ENCODE data around the gene ISG15. TPM values are rescaled to one million over a fixed set of nuclear protein-coding genes. Genes with fewer than 3 reads are reported as not detected.
A peak's percentile ranks its signal among the peaks of the same experiment; 100 is the strongest.
"Not testable (repeated sequence)": the region's sequence is repeated elsewhere in the genome, so short reads cannot be mapped to it uniquely, and the experiment has no call there.

ISG15 gene
- total RNA-seq, 2 donors from 2014 or later, result 46.6 to 48.4 TPM

GRCh38 chr1:1025730-1026129 is 12.4 kb downstream of the ISG15 start:
- peaks cover 37% of the 10 kb centered on the region for H3K36me3 ChIP-seq (ENCODE audit: control insufficient read depth, insufficient read depth, low read length)
- peaks cover 21% of the 10 kb centered on the region for H3K36me3 Mint-ChIP-seq (ENCODE audit: low read depth)
- peaks cover 16% of the 10 kb centered on the region for H3K4me1 Mint-ChIP-seq
- no peak overlapping the region for H3K9ac ChIP-seq (ENCODE audit: extremely low read depth, low read length, poor library complexity, severe bottlenecking)
- no peaks in the 10 kb centered on the region for H3K9me3 Mint-ChIP-seq
- peaks cover 23% of the 10 kb centered on the region for H3K4me1 ChIP-seq (ENCODE audit: control insufficient read depth, insufficient read depth, low read length)
- no peaks in the 10 kb centered on the region for H3K9me3 ChIP-seq (ENCODE audit: control insufficient read depth, low read length)
- H3K27me3 Mint-ChIP-seq (ENCODE audit: insufficient read depth), result peaks cover 13% of the 10 kb centered on the region
- peak overlapping the region; percentile 35 for H3K27ac Mint-ChIP-seq
- H3K4me3 ChIP-seq (ENCODE audit: low read length), result no peak overlapping the region
- H3K27ac ChIP-seq (ENCODE audit: low read depth, low read length), result no peak overlapping the region
- TF ChIP-seq, protein P1, sequence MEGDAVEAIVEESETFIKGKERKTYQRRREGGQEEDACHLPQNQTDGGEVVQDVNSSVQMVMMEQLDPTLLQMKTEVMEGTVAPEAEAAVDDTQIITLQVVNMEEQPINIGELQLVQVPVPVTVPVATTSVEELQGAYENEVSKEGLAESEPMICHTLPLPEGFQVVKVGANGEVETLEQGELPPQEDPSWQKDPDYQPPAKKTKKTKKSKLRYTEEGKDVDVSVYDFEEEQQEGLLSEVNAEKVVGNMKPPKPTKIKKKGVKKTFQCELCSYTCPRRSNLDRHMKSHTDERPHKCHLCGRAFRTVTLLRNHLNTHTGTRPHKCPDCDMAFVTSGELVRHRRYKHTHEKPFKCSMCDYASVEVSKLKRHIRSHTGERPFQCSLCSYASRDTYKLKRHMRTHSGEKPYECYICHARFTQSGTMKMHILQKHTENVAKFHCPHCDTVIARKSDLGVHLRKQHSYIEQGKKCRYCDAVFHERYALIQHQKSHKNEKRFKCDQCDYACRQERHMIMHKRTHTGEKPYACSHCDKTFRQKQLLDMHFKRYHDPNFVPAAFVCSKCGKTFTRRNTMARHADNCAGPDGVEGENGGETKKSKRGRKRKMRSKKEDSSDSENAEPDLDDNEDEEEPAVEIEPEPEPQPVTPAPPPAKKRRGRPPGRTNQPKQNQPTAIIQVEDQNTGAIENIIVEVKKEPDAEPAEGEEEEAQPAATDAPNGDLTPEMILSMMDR (conservative IDR thresholded peaks at IDR 0.05), result no peak
- 92 to 100% methylated on average over 1 to 8 of the region's 10 CpGs for WGBS, 2 experiments (ENCODE audit: insufficient coverage in 1 of 2, insufficient read length in 1 of 2)
- H3K27me3 ChIP-seq (ENCODE audit: control insufficient read depth, insufficient read depth, low read length, poor library complexity, severe bottlenecking), result no peaks in the 10 kb centered on the region
- no peak overlapping the region for H3K4me3 Mint-ChIP-seq
- no peak for DNase-seq

DNA sequence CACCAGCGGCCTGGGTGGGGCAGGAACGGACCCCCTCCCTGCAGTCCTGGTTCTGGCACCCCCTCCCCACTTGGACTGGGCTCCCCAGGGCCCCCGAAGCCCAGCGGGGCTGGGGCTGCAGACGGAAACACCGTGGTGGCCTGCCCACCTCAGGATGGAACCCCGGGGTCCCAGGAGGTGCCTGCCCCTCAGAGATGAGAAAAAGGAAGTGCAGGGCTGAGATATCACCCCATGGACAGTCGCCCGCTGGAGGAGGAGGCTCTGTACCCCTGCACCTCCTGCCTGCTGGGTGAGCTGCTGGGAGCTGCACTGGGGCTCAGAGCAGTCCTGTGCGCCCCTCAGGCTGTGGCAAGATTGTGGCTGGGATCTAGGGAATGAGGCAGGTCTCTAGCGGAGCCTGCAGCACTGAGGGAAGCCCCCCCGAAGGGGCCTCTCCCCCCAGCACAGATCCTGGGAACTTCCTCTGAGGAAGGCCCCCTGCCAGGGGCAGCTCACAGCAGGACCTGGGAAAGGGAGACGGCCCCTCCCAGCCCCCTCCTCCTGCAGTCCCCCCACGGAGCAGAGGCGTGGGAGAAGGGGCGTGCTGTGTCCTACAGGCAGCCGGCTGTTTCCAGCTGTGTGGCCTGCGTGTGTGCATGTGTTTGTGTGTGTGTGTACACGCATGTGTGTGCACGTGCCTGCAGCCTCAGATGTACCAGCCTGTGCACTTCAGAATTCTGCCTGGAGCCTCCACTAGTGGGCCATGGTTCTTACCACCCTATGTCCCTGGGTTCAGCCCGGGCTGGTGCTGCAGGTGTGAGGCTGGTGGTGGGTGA is 13.5 kb downstream of the ISG15 start:
- Mint-ChIP-seq H3K9me3 (no peaks in the 10 kb centered on the region), H3K4me1 (peaks cover 16% of the 10 kb centered on the region), H3K36me3 (ENCODE audit: low read depth) (peaks cover 21% of the 10 kb centered on the region), H3K27ac (no peak overlapping the region), H3K4me3 (no peak overlapping the region), H3K27me3 (ENCODE audit: insufficient read depth) (peaks cover 15% of the 10 kb centered on the region)
- peaks cover 18% of the 10 kb centered on the region for H3K4me1 ChIP-seq (ENCODE audit: control insufficient read depth, insufficient read depth, low read length)
- no peak overlapping the region for H3K27ac ChIP-seq (ENCODE audit: low read depth, low read length)
- TF ChIP-seq, protein P1 (conservative IDR thresholded peaks at IDR 0.05), result no peak
- peaks cover 37% of the 10 kb centered on the region for H3K36me3 ChIP-seq (ENCODE audit: control insufficient read depth, insufficient read depth, low read length)
- no peak for DNase-seq
- H3K9ac ChIP-seq (ENCODE audit: extremely low read depth, low read length, poor library complexity, severe bottlenecking), result no peak overlapping the region
- no peak overlapping the region for H3K4me3 ChIP-seq (ENCODE audit: low read length)
- H3K27me3 ChIP-seq (ENCODE audit: control insufficient read depth, insufficient read depth, low read length, poor library complexity, severe bottlenecking), result no peaks in the 10 kb centered on the region
- 88 to 100% methylated on average over 4 to 21 of the region's 21 CpGs for WGBS, 2 experiments (ENCODE audit: insufficient coverage in 1 of 2, insufficient read length in 1 of 2)
- H3K9me3 ChIP-seq (ENCODE audit: control insufficient read depth, low read length), result no peaks in the 10 kb centered on the region

DNA sequence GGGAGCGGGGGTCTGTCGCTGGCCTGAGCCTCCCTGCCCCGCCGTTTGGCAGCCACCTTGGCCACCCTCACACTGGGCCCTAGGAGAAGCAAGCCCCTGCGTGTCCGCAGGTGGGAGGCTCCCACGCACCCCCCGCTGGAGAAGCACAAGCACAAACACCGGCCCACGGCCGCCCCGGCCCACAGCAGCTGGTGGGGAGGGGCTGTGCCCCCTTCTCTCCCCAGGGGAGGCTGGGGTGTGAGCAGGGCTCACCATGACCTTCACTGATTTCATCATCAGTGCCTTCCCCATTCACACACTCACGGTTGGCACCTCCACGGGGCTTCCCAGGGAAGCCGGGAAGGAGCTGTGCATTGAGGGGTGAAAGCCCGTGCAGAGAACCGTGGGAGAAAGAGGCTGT is 14.5 kb downstream of the ISG15 start:
- H3K4me3 Mint-ChIP-seq, result no peak overlapping the region
- H3K9me3 ChIP-seq (ENCODE audit: control insufficient read depth, low read length), result no peaks in the 10 kb centered on the region
- peaks cover 18% of the 10 kb centered on the region for H3K4me1 ChIP-seq (ENCODE audit: control insufficient read depth, insufficient read depth, low read length)
- TF ChIP-seq, protein P1 (conservative IDR thresholded peaks at IDR 0.05), result no peak
- H3K4me3 ChIP-seq (ENCODE audit: low read length), result no peak overlapping the region
- no peak overlapping the region for H3K27ac Mint-ChIP-seq
- no peaks in the 10 kb centered on the region for H3K9me3 Mint-ChIP-seq
- peaks cover 29% of the 10 kb centered on the region for H3K36me3 ChIP-seq (ENCODE audit: control insufficient read depth, insufficient read depth, low read length)
- H3K4me1 Mint-ChIP-seq, result peaks cover 20% of the 10 kb centered on the region
- H3K9ac ChIP-seq (ENCODE audit: extremely low read depth, low read length, poor library complexity, severe bottlenecking), result no peak overlapping the region
- no peak overlapping the region for H3K27ac ChIP-seq (ENCODE audit: low read depth, low read length)
- H3K36me3 Mint-ChIP-seq (ENCODE audit: low read depth), result peaks cover 12% of the 10 kb centered on the region
- no peak for DNase-seq
- no peaks in the 10 kb centered on the region for H3K27me3 ChIP-seq (ENCODE audit: control insufficient read depth, insufficient read depth, low read length, poor library complexity, severe bottlenecking)
- 95 to 96% methylated on average over 12 to 17 of the region's 17 CpGs for WGBS, 2 experiments (ENCODE audit: insufficient coverage in 1 of 2, insufficient read length in 1 of 2)
- peaks cover 14% of the 10 kb centered on the region for H3K27me3 Mint-ChIP-seq (ENCODE audit: insufficient read depth)

GRCh38 chr1:1030867-1031658 is 17.8 kb downstream of the ISG15 start:
- not testable (repeated sequence) for H3K9ac ChIP-seq (ENCODE audit: extremely low read depth, low read length, poor library complexity, severe bottlenecking); H3K27me3 ChIP-seq (ENCODE audit: control insufficient read depth, insufficient read depth, low read length, poor library complexity, severe bottlenecking); H3K9me3 Mint-ChIP-seq; H3K27ac Mint-ChIP-seq; DNase-seq; H3K9me3 ChIP-seq (ENCODE audit: control insufficient read depth, low read length); H3K4me1 ChIP-seq (ENCODE audit: control insufficient read depth, insufficient read depth, low read length); H3K4me3 Mint-ChIP-seq; H3K4me3 ChIP-seq (ENCODE audit: low read length)
- Histone ChIP-seq H3K36me3 (ENCODE audit: control insufficient read depth, insufficient read depth, low read length) (peaks cover 16% of the 10 kb centered on the region), H3K27ac (ENCODE audit: low read depth, low read length) (peak overlapping the region; percentile 32)
- WGBS, 2 experiments (ENCODE audit: insufficient coverage in 1 of 2, insufficient read length in 1 of 2), result 70 to 78% methylated on average over 4 to 7 of the region's 7 CpGs
- Mint-ChIP-seq H3K36me3 (ENCODE audit: low read depth) (peaks cover 12% of the 10 kb centered on the region), H3K27me3 (ENCODE audit: insufficient read depth) (peaks cover 25% of the 10 kb centered on the region), H3K4me1 (peaks cover 10% of the 10 kb centered on the region)

All from endodermal cell (in vitro differentiated cells).